NCI-H1092 treated with DMSO at 0.1 percent for 48 hours (cell line): ENCODE measurements around the gene DOCK6.

ENCODE experiments used
- DNase-seq: peaks from one replicate; lab custom pipeline; 2025; lab: John Stamatoyannopoulos, UW

The DOCK6 gene

DNA sequence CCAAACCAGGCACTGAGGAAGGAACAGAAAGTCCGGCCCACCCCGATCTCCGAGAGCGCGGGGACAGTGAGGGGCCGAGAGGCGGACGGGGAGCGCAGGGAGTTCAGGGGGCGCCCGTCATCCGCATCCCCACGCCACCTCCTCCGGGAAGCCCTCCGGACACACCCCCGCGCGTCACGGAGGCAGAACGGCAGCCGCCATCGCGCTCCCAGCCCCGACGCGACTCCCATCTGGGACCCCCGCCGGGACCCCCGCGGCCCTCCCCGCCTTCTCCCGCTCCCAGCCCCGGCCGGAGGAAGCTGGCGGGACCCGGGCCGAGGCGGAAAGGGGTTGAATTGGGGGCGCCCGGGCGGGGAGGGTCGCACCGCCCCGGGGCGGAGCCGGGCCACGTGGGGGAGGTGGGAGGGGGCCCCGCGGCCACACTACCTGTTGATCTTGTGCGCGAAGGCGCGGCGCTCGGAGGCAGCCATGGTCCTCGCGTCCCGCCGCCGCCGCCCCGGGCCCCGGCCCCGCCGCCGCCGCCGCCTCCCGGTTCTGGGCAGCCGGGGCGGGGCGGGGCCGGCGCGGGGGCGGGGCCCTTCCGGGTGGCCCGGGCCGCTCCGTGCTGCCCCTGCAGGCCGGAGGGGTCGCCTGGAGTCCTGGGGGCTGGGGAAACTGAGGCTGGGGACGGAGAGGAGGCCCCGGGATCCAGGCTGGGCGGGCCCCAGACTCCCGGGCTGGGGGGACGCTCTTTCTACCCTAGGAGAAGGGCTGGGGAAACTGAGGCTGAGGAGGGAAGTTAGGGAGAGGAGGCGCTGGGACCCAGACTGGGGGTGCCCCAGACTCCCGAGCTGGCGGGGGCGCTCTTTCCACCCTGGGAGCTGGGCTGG, at the start of gene DOCK6:
TSS of gene DOCK6 (minus strand) at position 554 of the 869 bp plus-strand sequence. CDS start at position 470, 84 bp downstream.
- no peak for DNase-seq

DNA sequence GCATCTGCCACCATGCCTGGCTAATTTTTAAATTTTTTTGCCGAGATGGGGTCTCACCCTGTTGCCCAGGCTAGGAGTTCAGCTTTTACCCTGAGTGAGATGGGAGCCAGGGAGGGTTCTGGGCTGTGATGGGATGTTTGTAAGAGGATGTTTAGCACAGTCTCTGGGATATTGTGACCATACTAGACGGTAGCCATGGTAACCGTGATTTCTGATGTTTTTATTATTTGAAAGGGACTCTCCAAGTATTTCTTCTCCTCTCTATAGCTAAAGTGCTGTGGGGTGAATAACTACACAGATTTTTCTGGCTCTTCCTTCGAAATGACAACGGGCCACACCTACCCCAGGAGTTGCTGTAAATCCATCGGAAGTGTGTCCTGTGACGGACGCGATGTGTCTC, 44.0 kb upstream of the DOCK6 start:
- no peak for DNase-seq

DNA sequence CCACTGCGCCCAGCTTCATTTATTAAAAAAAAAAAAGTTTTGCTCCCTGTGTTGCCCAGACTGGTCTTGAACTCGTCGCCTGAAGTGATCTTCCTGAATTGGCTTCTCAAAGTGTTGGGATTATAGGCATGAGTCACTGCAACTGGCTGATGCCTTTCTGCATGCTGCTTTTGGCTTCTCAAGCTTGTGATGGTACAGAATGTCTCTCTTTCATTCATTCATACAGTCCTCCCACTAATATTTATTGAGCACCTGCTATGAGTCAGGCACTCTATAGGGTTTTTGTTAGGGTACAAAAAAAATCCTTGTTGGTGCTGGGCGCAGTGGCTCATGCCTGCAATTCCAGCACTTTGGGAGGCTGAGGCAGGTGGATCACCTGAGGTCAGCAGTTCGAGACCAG, 42.6 kb upstream of the DOCK6 start:
- DNase-seq = no peak

GRCh38 chr19:11300811-11301120, 38.4 kb upstream of the DOCK6 start:
- no peak for DNase-seq

- no peak for DNase-seq
Measured at GRCh38 chr19:11299946-11300810, 37.9 kb upstream of the DOCK6 start.

DNA sequence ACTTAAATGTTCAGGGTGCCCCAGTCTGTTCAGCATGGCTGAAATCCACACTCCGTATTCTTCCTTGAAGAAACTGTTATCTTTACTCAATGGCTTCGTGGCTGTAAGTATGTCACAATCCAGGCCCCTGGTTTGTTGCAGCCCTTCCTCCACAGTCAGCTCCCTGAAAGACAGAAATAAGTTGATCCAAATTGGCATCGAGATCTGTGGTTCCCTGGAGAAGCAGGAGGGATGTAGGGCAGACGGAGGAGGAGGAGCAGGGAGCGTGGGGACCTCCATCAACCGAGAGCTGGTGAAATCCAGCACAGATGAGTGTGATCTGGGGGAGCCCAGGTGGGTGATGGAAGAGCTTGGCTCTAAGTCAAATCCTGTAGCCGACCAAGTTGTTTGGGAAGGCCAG, 33.9 kb upstream of the DOCK6 start:
- DNase-seq = no peak

- no peak for DNase-seq
Measured at GRCh38 chr19:11295665-11296245, 33.4 kb upstream of the DOCK6 start, which contains the start of gene TSPAN16. Gene TSPAN16, plus strand, starts transcription at chr19:11296160. Its CDS starts 138 bp downstream, at chr19:11296298.

GRCh38 chr19:11295180-11295579, 32.9 kb upstream of the DOCK6 start:
- DNase-seq = no peak

- DNase-seq = peak; percentile 73
Measured at GRCh38 chr19:11293433-11294389, 31.4 kb upstream of the DOCK6 start.

DNA sequence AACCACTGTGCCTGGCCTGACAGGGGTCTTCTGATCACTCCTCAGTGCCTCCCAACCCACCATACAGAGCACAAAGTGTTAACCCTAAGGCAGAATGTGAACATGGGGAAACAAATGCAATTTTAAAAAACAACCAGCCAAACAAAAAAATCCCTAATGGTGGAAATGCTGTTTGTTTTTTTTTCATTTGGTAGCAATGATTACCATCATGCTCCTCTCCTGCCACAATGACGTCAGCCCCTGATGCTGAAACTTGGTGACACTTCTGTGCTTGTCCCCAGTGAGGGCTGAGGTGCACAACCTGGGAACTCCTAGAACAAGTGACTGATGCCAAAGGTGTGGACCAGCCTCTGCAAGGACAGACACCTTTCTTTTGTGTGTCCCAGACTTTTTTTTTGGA, 29.7 kb upstream of the DOCK6 start:
- DNase-seq = no peak

DNA sequence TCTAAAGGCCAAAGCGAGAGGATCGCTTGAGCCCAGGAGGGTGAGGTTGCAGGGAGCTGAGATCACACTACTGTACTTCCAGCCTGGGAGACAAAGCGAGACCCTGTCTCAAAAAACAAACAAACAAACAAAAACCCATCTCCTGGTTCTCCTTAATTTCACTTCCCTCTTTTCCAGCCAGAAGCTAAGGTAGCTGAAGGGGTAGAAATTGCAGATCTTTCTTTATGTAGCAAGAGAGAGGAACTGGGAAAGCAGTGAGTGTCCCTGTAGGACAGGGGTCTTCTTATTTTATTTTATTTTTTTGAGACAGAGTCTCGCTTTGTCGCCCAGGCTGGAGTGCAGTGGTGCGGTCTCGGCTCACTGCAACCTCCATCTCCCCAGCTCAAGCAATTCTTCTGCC, 29.1 kb upstream of the DOCK6 start:
- DNase-seq = no peak

GRCh38 chr19:11290256-11290655, 27.9 kb upstream of the DOCK6 start:
- DNase-seq = no peak

DNA sequence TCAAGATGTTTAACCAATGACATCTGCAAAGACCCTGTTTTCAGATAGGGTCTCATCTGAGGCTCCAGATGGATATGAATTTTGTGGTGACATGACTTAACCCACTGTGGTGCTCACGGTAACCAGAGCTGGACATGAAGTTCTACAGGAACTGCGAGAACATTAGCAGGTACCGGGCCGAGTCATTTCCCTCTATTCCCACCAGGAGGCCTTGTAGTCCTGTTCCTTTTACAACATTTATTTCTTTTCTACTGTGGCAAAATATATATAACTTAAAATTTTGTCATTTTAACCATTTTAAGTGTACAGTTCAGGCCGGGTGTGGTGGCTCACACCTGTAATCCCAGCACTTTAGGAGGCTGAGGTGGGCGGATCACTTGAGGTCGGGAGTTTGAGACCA, 26.0 kb upstream of the DOCK6 start:
- DNase-seq = no peak

DNA sequence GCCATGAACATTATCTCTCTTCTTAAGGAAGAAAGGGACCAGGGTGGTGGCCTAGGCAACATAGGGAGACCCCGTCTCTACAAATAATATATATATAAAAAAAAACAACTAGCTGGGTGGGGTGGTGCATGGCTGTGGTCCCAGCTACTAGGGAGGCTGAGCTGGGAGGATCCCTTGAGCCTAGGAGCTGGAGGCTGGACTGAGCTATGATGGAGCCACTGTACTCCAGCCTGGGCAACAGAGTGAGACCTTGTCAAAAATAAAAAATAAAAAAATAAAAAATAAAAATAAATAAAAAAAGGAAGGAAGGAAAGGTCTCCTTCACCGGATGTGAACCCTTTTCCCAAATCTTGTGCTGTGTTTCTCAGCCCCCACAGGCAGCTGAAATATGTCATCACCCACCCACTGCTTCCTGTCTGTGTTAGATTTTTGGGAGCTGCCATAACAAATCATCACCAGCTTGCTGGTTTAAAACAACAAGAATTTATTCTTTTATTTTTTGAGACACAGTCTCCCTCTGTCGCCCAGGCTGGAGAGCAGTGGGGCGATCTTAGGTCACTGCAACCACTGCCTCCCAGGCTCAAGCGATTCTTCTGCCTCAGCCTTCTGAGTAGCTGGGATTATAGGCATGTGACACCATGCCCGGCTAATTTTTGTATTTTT, 24.1 kb upstream of the DOCK6 start:
- DNase-seq = no peak

GRCh38 chr19:11284515-11284914, 22.2 kb upstream of the DOCK6 start:
- no peak for DNase-seq

DNA sequence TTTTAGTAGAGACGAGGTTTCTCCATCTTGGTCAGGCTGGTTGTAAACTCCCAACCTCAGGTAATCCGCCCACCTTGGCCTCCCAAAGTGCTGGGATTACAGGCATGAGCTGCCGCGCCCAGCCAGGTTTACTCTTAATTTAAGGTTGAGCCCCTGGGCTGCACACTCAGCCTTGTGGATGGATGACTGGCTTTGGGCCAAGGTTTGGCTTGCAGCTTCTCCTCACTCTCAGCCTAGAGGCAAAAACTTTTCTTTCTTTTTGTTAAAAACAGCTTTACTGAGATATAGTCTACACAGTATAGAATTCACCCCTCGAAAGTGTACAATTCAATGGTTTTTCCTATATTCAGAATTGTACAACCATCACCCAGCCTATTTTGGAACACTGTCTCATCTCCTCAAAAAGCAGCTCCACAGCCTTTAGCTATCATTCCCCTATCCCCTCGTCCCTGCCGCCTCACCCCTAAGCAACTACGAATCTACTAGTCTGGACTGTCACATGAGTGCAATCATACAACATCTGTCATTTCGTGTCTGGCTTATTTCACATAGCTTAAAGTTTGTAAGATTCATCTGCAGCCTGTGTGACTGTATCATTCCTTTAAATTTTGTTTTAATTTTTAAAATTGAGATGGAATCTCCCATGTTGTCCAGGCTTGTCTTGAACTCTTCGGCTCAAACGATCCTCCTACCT, 19.2 kb upstream of the DOCK6 start:
- no peak for DNase-seq

- no peak for DNase-seq
Measured at GRCh38 chr19:11279505-11280236, 17.3 kb upstream of the DOCK6 start.

GRCh38 chr19:11278670-11279069, 16.3 kb upstream of the DOCK6 start:
- no peak for DNase-seq

DNA sequence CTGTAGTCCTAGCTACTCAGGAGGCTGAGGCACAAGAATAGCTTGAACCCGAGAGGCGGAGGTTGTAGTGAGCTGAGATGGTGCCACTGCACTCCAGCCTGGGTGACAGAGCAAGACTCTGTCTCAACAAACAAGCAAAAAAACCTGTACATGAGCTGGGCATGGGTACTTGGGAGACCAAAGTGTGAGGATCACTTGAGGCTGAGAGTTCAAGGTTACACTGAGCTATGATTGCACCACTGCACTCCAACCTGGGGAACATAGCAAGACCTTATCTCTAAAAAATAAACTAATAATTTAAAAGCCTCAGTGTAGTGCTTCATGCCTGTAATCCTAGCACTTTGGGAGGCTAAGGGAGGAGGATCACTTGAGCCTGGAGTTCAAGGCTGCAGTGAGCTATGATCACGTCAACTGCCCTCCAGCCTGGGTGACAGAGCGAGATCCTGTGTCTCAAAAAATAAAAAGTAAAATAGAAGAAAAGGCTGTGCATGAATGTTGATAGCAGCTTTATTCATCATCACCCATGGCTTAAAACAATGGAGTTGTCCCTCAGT, 12.3 kb upstream of the DOCK6 start:
- no peak for DNase-seq
